Anterior cingulate cortex (tissue), 58 donors: ENCODE measurements around the gene TEX2.
A peak's percentile ranks its signal among the peaks of the same experiment; 100 is the strongest.
"Not testable (repeated sequence)": the region's sequence is repeated elsewhere in the genome, so short reads cannot be mapped to it uniquely, and the experiment has no call there.

Experiments
- DNase-seq, 58 donors: peaks; one replicate each; lab custom pipeline; 2025; lab: John Stamatoyannopoulos, UW

Gene TEX2

GRCh38 chr17:64187093-64187895 lies 75.8 kb downstream of the TEX2 start:
- no peak for DNase-seq

GRCh38 chr17:64186171-64187092 lies 76.6 kb downstream of the TEX2 start:
- no peak for DNase-seq

DNA sequence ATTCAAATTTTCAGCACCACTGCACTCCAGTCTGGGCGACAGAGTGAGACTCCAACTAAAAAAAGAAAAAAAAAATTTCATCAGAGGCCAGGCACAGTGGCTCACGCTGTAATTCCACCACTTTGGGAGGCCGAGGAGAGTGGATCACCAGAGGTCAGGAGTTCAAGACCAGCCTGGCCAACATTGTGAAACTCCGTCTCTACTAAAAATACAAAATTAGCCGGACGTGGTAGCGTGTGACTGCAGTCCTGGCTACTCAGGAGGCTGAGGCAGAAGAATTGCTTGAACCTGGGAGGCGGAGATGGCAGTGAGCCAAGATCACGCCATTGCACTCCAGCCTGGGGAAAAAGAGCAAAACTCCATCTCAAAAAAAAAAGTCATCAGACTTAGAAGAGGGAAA lies 77.5 kb downstream of the TEX2 start:
- peak in 1 of 58 donors; percentile 16 for DNase-seq

GRCh38 chr17:64185101-64185500 lies 78.0 kb downstream of the TEX2 start:
- no peak for DNase-seq

DNA sequence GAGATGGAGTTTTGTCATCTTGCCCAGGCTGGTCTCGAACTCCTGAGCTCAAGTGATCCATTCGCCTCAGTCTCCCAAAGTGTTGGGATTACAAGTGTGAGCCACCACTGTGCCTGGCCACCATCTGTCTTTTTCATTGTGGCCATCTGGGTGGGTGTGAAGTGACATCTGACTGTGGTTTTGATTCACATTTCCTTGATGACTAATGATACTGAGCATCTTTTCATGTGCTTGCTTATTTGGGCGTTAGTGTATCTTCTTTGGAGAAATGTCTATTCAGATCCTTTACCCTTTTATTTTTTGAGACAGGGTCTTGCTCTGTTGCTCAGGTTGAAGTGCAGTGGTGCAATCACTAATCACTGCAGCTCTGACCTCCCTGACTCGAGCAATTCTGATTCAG lies 79.2 kb downstream of the TEX2 start:
- no peak for DNase-seq

DNA sequence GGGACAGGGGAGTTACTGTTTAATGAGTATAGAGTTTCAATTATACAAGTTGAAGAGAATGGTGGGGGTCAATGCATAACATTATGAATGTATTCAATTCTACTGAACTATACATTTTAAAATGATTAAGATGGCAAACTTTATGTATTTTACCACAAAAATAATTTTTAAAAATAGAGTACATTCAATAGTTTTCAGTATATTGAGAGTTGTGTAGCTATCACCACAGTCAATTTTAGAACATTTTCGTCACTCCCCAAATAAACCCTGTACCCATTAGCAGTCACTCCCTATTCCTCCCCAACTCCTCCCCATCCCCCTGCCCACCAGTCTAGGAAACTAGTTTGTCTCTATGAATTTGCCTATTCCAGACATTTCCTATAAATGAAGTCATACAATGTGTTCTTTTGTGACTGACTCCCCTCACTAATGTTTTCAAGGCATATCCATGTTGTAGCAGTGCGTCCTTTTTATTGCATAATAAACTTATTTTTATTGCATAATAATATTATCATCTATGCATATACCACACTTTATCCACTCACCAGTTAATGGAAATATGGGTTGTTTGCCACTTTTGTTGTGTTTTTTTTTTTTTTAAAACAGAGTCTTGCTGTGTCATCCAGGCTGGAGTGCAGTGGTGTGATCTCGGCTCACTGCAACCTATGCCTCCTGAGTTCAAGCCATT lies 80.6 kb downstream of the TEX2 start:
- no peak for DNase-seq

GRCh38 chr17:64180089-64181073 lies 82.7 kb downstream of the TEX2 start:
- no peak for DNase-seq

- DNase-seq: not testable (repeated sequence)
Measured at GRCh38 chr17:64179024-64179423, 84.0 kb downstream of the TEX2 start.

DNA sequence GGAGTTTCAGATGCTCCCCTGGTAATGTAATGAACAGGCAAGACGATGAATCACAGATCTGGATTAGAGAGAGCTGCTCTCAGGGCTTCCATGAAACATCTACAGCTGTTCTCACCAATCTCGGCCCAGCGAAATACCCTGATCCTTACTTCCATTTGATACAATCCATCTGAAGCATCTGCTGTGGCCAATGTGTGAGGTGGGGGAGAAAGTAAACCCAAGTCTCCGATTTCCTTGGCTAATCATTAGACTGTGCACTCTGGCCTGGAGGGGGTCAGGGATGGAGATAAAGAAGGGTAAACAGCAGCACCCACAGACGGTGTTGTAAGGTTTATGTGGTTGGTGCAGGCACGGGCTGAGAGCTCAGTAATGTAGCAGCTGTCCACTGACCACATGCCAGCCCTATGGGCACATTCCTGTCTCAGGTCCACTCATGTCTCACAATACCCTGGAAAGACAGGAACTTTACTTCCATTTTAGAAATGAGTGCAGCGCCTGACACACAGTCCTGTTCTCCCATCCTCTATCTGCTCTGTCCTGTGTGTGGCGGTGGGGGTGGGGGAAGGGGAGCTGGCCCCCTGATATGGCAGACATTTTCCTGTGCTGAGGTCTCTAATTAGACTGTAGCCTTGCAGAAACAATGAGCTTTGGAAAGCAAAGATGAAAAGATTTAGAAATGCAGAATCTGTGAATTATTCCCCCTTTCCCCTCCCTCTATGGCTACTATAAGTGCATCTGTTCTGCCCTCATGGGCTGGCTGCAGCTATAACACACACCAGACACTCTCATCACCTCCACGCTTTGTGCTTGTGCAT lies 84.8 kb downstream of the TEX2 start:
- DNase-seq: no peak

DNA sequence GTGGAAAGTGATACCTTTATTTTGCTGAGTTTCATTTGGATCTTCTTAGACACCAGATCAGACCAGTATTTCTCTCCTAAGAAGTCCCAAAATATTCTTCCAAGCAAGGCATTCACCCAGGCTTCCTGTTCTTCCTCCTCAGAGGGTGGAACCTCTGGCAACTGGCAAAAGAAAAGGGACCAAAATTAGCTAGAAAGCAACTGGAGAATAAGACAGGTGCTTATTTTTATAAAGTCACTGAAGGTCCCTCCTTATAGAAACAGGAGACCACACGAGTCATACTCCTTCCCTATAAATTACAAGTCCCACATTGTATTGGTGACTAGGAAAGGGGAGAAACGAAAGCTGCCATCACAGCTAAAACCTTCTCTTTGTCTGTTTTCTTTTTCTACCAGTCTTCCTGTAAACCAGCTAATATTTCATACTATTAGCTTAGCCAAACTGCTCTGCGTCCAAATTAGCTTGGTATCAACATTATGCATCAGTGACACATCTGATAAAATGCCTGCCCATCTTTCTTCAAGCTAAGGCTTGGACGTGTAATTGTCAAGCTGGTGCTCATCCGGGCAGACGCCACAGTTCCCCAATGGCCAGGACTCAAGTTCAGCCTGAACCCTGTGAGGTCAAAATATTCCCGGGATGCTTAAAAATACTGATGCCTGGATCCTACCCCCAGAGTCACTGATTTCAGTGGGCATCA lies 85.6 kb downstream of the TEX2 start:
- DNase-seq: no peak

DNA sequence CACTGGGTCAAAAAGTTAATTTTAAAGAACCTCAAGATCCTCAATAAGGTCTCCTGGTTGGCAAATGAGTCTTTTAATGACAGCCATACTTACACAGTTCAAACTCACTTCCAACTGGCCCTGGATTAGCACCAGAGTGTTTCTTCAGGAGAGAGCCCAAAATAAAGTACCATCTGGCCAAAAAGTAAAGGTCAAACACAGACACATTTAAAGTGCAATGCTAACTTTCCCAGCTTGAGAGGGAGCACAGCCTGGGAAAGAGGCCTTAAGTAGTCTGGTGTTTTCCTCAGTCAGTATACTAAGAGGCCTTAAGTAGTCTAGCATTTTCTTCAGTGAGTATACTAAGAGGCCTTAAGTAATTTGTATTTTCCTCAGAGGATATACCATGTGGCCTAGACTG lies 86.5 kb downstream of the TEX2 start:
- no peak for DNase-seq

DNA sequence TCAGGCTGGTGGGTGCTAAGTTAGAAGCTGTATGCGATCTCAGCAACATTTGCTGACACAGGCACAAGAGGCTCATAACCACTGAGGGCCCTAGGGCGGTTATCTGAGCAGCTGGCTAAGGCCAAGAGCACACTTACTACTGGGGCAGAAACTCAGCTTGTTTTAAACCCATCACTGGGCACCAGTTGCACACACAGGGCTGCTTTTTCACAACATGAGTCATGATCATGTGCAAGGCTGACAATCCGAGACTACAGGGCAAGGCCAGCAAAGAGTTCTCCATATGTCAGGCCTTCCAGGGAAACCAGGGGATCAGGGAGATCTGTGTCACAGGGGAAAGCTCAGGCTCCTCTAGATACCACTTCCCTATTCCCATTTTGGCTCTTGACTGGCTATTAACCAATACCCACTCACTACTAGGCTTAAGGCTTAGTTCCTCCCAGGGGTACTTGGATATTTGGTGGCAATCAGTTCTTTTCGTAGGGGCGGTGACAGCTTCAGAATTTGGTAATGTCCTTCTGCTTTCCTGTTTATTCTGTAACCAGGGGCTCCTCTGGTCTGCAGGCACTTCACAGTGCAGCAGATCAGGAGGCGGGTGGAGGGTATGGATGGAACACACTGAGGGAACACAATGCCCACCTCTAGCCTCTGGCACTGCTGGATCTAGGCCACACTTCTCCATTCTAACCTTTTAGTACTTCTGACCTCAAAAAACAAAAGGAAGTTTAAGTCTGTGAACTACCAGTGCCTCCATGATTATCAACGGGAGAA lies 88.2 kb downstream of the TEX2 start:
- DNase-seq: peak in 33 of 58 donors; percentile 8 to 78 (median 33)

DNA sequence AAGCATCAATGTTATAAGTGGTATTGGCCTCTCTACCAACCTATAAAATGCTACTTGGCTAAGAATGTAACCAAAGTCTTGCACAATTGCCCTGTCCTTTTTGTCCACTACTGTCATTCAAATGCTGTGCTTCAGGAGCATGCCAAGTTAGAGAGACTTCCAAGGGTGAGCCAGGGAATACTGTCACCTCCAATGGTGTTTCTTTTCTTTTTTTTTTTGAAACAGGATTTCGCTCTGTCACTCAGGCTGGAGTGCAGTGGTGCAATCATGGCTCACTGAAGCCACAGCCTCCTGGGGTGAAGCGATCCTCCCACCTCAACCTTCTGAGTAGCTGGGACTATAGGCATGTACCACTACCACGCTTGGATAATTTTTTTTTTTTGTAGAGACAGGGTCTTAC lies 89.4 kb downstream of the TEX2 start:
- peak in 1 of 58 donors; percentile 8 for DNase-seq

GRCh38 chr17:64172510-64172909 lies 90.5 kb downstream of the TEX2 start:
- DNase-seq: no peak

DNA sequence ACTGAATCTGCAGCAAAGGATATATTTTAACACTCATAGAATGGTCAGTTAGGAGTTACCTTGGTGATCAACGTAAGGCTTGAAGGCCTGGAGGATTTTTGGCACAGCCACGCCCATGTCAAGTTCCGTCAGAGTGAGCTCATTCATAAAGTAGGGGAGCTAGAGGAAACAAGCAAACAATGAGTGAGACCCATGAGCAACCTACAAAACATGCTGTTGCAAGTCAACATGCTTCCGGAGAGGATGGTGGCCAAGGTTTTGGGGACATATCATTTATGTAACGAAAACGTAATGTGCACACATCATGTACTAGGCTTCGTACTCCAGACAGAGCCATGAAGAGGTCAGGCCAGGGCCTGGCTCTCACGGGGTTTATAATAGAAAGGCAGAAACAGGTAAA lies 92.0 kb downstream of the TEX2 start:
- no peak for DNase-seq

- no peak for DNase-seq
Measured at GRCh38 chr17:64170286-64170685, 92.8 kb downstream of the TEX2 start.

- not testable (repeated sequence) for DNase-seq
Measured at GRCh38 chr17:64167666-64168065, 95.4 kb downstream of the TEX2 start.
